Cortex of kidney (tissue), 1 donor: Measurements from ENCODE around the gene IFNE.

Experiments used
- DNase-seq: peaks from one replicate; lab custom pipeline; 2025; lab: John Stamatoyannopoulos, UW

IFNE gene

GRCh38 chr9:21482213-21482612 lies at the start of gene IFNE:
Gene IFNE (minus strand): TSS chr9:21482313. CDS start chr9:21481694, 619 bp downstream.
- no peak for DNase-seq

- no peak for DNase-seq
These were observed 46.2 kb upstream of the IFNE start for GRCh38 chr9:21528123-21528808.

GRCh38 chr9:21527579-21527978 lies 45.5 kb upstream of the IFNE start:
- no peak for DNase-seq

GRCh38 chr9:21525174-21525573 lies 43.1 kb upstream of the IFNE start:
- no peak for DNase-seq

- no peak for DNase-seq
These were observed 42.2 kb upstream of the IFNE start for GRCh38 chr9:21524099-21524830.

GRCh38 chr9:21523021-21524014 lies 41.2 kb upstream of the IFNE start:
- DNase-seq, result no peak

- DNase-seq, result no peak
These were observed 40.2 kb upstream of the IFNE start for GRCh38 chr9:21522348-21522747.

GRCh38 chr9:21521448-21521847 lies 39.3 kb upstream of the IFNE start:
- no peak for DNase-seq

GRCh38 chr9:21520501-21521228 lies 38.6 kb upstream of the IFNE start:
- no peak for DNase-seq

GRCh38 chr9:21519855-21520434 lies 37.8 kb upstream of the IFNE start:
- no peak for DNase-seq

GRCh38 chr9:21516796-21517195 lies 34.7 kb upstream of the IFNE start:
- no peak for DNase-seq

- no peak for DNase-seq
These were observed 31.3 kb upstream of the IFNE start for GRCh38 chr9:21513431-21513830.

- no peak for DNase-seq
These were observed 28.7 kb upstream of the IFNE start for GRCh38 chr9:21510806-21511205.

GRCh38 chr9:21507483-21507790 lies 25.3 kb upstream of the IFNE start:
- no peak for DNase-seq

- no peak for DNase-seq
These were observed 24.7 kb upstream of the IFNE start for GRCh38 chr9:21506626-21507482.

- no peak for DNase-seq
These were observed 23.5 kb upstream of the IFNE start for GRCh38 chr9:21505425-21506179.

- no peak for DNase-seq
These were observed 22.8 kb upstream of the IFNE start for GRCh38 chr9:21504894-21505293.

- no peak for DNase-seq
These were observed 22.0 kb upstream of the IFNE start for GRCh38 chr9:21504113-21504512.

- DNase-seq, result no peak
These were observed 20.5 kb upstream of the IFNE start for GRCh38 chr9:21502586-21502985.

GRCh38 chr9:21499912-21500311 lies 17.8 kb upstream of the IFNE start:
- no peak for DNase-seq
